ENCODE data around the gene DNAJB8. TPM values are rescaled to one million over a fixed set of nuclear protein-coding genes. Genes with fewer than 3 reads are reported as not detected.

DNAJB8 gene
- total and polyA plus RNA-seq, 7 donors, result not detected

DNA sequence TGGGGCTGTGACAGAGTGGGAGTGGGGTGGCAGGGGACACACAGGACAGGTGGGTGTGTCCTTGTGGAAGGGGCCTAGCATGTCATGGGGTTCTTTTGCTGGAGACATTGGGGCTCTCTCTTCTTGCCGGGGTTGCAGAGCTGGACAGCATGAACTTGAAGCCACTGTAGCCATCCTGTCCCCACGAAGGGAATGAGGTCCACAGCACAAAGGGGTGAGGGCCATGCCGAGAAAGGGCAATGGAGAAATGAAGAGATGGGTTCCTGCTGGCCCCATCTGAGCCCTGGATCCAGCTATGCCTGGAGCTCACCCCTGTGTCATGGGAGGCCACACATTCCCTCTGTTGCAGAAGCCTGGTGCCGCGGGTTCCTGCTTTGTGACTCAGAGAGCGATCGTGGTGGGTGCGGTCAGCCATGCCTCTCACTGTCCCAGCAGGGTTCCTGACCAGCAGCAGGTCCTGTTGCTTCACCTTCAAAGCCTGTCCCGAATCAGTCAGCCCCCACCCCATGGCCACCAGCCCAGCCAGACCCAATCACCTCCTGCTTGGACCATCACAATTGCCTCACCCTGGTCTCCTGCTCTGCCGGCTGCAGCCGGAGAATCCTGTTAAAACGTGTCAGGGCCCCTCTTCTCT, 50.0 kb downstream of the DNAJB8 start:
- WGBS, 2 donors, result 59 to 75% methylated on average over 12 of the region's 12 CpGs

GRCh38 chr3:128415773-128416577, 50.7 kb downstream of the DNAJB8 start:
- no peaks in the 10 kb centered on the region for H3K36me3 ChIP-seq
- DNase-seq, result no peak
- H3K27me3 ChIP-seq, result no peaks in the 10 kb centered on the region
- TF ChIP-seq, protein P1, sequence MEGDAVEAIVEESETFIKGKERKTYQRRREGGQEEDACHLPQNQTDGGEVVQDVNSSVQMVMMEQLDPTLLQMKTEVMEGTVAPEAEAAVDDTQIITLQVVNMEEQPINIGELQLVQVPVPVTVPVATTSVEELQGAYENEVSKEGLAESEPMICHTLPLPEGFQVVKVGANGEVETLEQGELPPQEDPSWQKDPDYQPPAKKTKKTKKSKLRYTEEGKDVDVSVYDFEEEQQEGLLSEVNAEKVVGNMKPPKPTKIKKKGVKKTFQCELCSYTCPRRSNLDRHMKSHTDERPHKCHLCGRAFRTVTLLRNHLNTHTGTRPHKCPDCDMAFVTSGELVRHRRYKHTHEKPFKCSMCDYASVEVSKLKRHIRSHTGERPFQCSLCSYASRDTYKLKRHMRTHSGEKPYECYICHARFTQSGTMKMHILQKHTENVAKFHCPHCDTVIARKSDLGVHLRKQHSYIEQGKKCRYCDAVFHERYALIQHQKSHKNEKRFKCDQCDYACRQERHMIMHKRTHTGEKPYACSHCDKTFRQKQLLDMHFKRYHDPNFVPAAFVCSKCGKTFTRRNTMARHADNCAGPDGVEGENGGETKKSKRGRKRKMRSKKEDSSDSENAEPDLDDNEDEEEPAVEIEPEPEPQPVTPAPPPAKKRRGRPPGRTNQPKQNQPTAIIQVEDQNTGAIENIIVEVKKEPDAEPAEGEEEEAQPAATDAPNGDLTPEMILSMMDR (IDR thresholded peaks at IDR 0.05), result no peak
- no peak for TF ChIP-seq EP300 (IDR thresholded peaks at IDR 0.05)
- no peak for TF ChIP-seq POLR2A (IDR thresholded peaks at IDR 0.05)
- no peak for TF ChIP-seq POLR2AphosphoS5 (IDR thresholded peaks at IDR 0.05)
- no peaks in the 10 kb centered on the region for H3K4me1 ChIP-seq
- H3K4me3 ChIP-seq, result no peak overlapping the region
- 83 to 85% methylated on average over 19 of the region's 19 CpGs for WGBS, 2 donors
- intact Hi-C loops (cut with DNase I), result no loop called here
- H3K27ac ChIP-seq, result no peak overlapping the region
- H3K9me3 ChIP-seq, result no peaks in the 10 kb centered on the region

More for the DNA sequence above, 50.0 kb downstream of the DNAJB8 start:
- TF ChIP-seq POLR2AphosphoS5 (IDR thresholded peaks at IDR 0.05), result no peak
- TF ChIP-seq, protein P1 (IDR thresholded peaks at IDR 0.05), result no peak
- H3K27ac ChIP-seq, result no peak overlapping the region
- intact Hi-C loops (cut with DNase I), result no loop called here
- no peak for DNase-seq
- no peaks in the 10 kb centered on the region for H3K9me3 ChIP-seq
- no peak overlapping the region for H3K4me3 ChIP-seq
- no peaks in the 10 kb centered on the region for H3K36me3 ChIP-seq
- no peaks in the 10 kb centered on the region for H3K27me3 ChIP-seq
- H3K4me1 ChIP-seq, result no peaks in the 10 kb centered on the region

DNA sequence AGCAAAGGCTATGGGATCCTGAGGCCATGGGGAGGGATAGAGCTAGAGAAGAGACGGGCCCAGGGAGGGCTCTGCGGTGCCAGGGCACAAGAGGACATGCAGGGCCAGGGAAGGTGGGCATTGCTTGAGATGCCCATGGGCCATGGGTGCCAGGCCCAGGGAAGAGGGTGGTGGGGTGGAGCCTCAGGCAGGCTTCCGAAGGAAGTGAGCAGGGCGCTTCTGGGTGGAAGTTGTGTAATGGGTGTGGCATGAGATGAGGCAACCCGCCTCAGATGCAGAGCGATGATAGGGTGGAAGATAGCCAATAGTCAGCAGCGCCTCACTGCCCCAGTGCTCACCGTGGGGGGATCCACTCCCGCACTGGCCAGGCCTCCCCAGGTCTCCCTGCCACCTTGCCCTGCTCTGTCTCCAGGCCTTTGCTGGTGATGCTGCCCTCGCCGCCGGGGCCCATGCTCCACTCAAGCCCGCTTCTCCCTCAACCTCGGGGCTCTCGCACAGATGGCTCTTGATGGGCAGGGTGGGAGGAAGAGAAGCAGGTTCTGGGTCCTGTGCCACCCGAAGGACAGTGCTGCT, 51.4 kb downstream of the DNAJB8 start:
- 90 to 92% methylated on average over 16 of the region's 16 CpGs for WGBS, 2 donors
- TF ChIP-seq POLR2AphosphoS5 (IDR thresholded peaks at IDR 0.05) (no peak), EP300 (IDR thresholded peaks at IDR 0.05) (no peak), POLR2A (IDR thresholded peaks at IDR 0.05) (no peak)
- TF ChIP-seq, protein P1 (IDR thresholded peaks at IDR 0.05), result no peak
- Histone ChIP-seq H3K4me1 (no peaks in the 10 kb centered on the region), H3K9me3 (no peaks in the 10 kb centered on the region), H3K27ac (no peak overlapping the region), H3K36me3 (no peaks in the 10 kb centered on the region), H3K4me3 (no peak overlapping the region), H3K27me3 (no peaks in the 10 kb centered on the region)
- DNase-seq, result no peak
- intact Hi-C loops (cut with DNase I), result no loop called here

GRCh38 chr3:128413413-128414205, 53.1 kb downstream of the DNAJB8 start:
- Histone ChIP-seq H3K36me3 (no peaks in the 10 kb centered on the region), H3K9me3 (no peaks in the 10 kb centered on the region), H3K4me1 (no peaks in the 10 kb centered on the region), H3K4me3 (no peak overlapping the region), H3K27ac (no peak overlapping the region), H3K27me3 (no peaks in the 10 kb centered on the region)
- intact Hi-C loops (cut with DNase I), result no loop called here
- DNase-seq, result no peak
- no peak for TF ChIP-seq POLR2A (IDR thresholded peaks at IDR 0.05)
- WGBS, 2 donors, result 88 to 93% methylated on average over 24 of the region's 24 CpGs

GRCh38 chr3:128413003-128413370, 53.7 kb downstream of the DNAJB8 start:
- no peak for DNase-seq
- H3K27me3 ChIP-seq, result no peaks in the 10 kb centered on the region
- TF ChIP-seq POLR2A (IDR thresholded peaks at IDR 0.05), result no peak
- no peak for TF ChIP-seq POLR2AphosphoS5 (IDR thresholded peaks at IDR 0.05)
- no peak for TF ChIP-seq EP300 (IDR thresholded peaks at IDR 0.05)
- TF ChIP-seq, protein P1 (IDR thresholded peaks at IDR 0.05), result no peak
- intact Hi-C loops (cut with DNase I), result no loop called here
- H3K9me3 ChIP-seq, result no peaks in the 10 kb centered on the region
- no peak overlapping the region for H3K4me3 ChIP-seq
- H3K36me3 ChIP-seq, result no peaks in the 10 kb centered on the region
- H3K27ac ChIP-seq, result no peak overlapping the region
- no peaks in the 10 kb centered on the region for H3K4me1 ChIP-seq
- WGBS, 2 donors, result 86 to 89% methylated on average over 8 of the region's 8 CpGs
